NT2/D1 (cell line): ENCODE data around the gene FCER2.
A peak's percentile ranks its signal among the peaks of the same experiment; 100 is the strongest.

Experiments used
- DNase-seq: peaks from one replicate; pipeline ENCODE4 v3.0.0-alpha.2; 2011; ENCODE audit warnings: low read depth, low spot score
- H3K27me3 ChIP-seq: 2 replicates; pipeline ENCODE4 v1.6.0; 2011; ENCODE audit warnings: mild to moderate bottlenecking; ENCODE audit not compliant: insufficient read length, insufficient read depth
- H3K36me3 ChIP-seq: 2 replicates; pipeline ENCODE4 v1.6.1; 2011; ENCODE audit warnings: mild to moderate bottlenecking, low read length, mixed read lengths; ENCODE audit not compliant: insufficient read depth, insufficient read length
- H3K4me1 ChIP-seq: 2 replicates; pipeline ENCODE4 v1.5.1; 2011; ENCODE audit not compliant: insufficient read depth, insufficient read length
- H3K4me3 ChIP-seq: 2 replicates; pipeline ENCODE4 v1.5.1; 2011; ENCODE audit warnings: low read depth; ENCODE audit not compliant: insufficient read length
- H3K9ac ChIP-seq: 2 replicates; pipeline ENCODE4 v1.6.0; 2011; ENCODE audit warnings: low read depth; ENCODE audit not compliant: insufficient read length
- H3K9me3 ChIP-seq: 2 replicates; pipeline ENCODE4 v1.5.1; 2011; ENCODE audit warnings: mild to moderate bottlenecking, low read length; ENCODE audit not compliant: insufficient read depth
- SUZ12 ChIP-seq: IDR thresholded peaks from 2 replicates; pipeline ENCODE4 v1.6.1; 2011; ENCODE audit not compliant: insufficient read length, insufficient read depth; ENCODE audit errors: extremely low read depth
- YY1 ChIP-seq: IDR thresholded peaks from 2 replicates; pipeline ENCODE4 v1.6.1; 2011; ENCODE audit not compliant: insufficient read length, insufficient read depth
- ZNF274 ChIP-seq: IDR thresholded peaks from 2 replicates; pipeline ENCODE4 v1.6.1; 2011; ENCODE audit warnings: mild to moderate bottlenecking, low read depth, low read length

FCER2 gene

DNA sequence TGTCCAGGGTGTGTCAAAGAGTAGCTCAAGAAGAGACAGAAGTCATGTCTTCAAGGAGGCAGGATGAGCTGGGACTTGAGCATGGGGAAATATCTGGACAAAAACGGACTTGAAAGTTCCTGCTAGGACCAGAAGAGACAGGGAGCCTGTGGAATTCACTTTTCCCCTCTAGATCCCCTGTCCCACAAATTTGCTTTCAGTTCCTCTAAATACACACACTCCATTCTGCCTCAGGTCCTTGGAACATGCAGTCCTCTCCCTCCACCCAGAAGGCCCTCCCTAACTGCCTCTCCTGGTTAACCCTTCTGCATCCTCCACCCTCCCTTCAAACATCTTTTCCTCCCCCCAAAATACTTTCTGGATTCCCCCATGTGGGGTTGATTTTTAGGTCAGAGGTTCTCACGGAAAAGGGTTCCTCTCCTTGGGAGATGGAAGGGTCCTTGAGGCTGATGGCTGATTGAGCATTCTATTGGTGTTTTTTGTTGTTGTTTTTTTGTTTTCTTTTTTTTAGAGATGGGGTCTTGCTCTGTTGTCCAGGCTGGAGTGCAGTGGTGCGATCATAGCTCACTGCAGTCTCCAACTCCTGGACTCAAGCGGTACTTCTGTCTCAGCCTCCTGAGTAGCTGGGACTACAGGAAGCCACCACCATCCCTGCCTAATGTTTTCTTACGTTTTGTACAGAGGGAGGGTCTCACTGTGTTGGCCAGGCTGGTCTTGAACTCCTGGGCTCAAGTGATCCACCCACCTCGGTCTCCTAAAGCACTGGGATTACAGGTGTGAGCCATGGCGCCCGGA lies 40.0 kb downstream of the FCER2 start:
- no peak for DNase-seq
- no peak for TF ChIP-seq SUZ12
- TF ChIP-seq YY1, result no peak
- no peak for TF ChIP-seq ZNF274
- Histone ChIP-seq H3K27me3 (peaks cover 3% of the 10 kb centered on the region), H3K9ac (no peak overlapping the region), H3K9me3 (no peaks in the 10 kb centered on the region), H3K4me1 (peaks cover 4% of the 10 kb centered on the region), H3K36me3 (no peaks in the 10 kb centered on the region), H3K4me3 (no peak overlapping the region)

DNA sequence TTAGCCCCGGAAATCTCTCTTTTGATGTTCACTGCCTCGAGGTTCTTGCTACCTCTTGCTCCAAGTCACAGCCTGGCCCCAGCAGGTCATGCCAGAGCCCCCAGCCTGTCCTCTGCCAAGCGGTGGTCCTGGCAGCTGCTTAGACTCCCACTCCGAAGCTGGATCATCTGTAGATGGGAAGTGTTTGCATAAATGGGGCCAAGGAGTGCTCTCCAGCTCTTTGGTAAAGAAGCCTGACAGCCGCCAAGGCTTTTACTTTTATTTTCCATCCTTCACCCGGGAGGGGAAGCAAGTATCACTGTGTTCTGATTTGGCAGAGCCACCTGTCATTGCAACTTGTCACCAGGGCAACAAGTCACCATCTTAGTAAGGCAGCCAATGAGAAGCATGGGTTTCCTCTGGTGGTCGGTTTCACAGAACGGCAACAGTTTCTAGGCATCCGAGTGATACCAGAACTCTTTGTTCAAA lies 43.7 kb downstream of the FCER2 start:
- Histone ChIP-seq H3K4me3 (no peak overlapping the region), H3K4me1 (peaks cover 4% of the 10 kb centered on the region), H3K9ac (no peak overlapping the region), H3K36me3 (no peaks in the 10 kb centered on the region), H3K27me3 (peaks cover 7% of the 10 kb centered on the region), H3K9me3 (no peaks in the 10 kb centered on the region)
- TF ChIP-seq YY1, result no peak
- no peak for TF ChIP-seq SUZ12
- no peak for TF ChIP-seq ZNF274
- DNase-seq, result no peak

DNA sequence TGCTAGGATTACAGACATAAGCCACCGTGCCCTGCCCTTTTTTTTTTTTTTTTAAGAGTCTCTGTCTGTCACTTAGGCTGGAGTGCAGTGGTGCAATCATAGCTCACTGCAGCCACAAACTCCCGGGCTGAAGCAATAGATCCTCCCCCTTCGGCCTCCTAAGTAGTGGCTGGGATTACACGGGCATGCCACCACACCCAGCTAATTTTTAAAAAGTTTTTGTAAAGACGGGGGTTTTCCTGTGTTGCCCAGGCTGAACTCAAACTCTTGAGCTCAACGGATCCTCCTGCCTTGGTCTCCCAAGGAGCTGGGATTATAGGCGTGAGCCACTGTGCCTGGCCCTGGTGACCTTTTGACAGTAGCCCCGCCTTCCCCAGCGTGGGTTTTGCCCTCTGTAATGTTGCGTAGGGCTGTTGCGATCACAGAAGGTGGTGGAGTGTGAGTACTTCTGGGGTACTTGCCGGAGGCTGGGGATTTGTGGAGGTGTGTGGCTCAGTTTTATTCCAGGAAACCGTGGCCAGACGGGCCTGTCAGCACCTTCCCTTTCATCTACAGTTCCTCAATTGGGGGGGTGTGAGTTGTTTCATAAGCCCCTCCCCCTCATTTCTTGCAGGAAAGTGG lies 44.7 kb downstream of the FCER2 start:
- peaks cover 4% of the 10 kb centered on the region for H3K4me1 ChIP-seq
- no peak for TF ChIP-seq SUZ12
- no peak for TF ChIP-seq YY1
- TF ChIP-seq ZNF274, result no peak
- no peaks in the 10 kb centered on the region for H3K9me3 ChIP-seq
- H3K27me3 ChIP-seq, result peaks cover 12% of the 10 kb centered on the region
- no peak overlapping the region for H3K4me3 ChIP-seq
- no peak overlapping the region for H3K9ac ChIP-seq
- DNase-seq, result no peak
- no peaks in the 10 kb centered on the region for H3K36me3 ChIP-seq

DNA sequence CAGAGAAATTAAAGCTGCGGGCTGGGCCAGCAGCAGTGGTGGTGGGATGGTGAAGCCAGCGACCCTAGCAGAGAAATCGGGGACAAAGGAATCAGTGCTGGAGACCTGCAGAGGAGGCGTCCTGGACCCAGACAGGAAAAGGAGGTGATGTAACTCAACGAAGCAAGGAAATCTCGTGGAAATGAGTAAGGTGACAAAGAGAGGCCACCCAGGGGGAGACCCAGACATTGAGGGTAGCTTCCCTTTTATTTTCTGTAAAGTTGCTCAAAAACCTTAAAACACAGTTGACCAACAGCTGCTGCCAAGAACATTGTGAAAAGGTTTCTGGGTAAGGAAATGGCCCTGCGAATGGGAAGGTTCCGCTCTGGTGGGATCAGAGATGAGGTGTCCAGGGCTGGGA lies 46.4 kb downstream of the FCER2 start:
- no peaks in the 10 kb centered on the region for H3K36me3 ChIP-seq
- no peak for DNase-seq
- no peak overlapping the region for H3K4me3 ChIP-seq
- TF ChIP-seq SUZ12 (no peak), ZNF274 (no peak), YY1 (no peak)
- no peaks in the 10 kb centered on the region for H3K9me3 ChIP-seq
- H3K27me3 ChIP-seq, result peaks cover 21% of the 10 kb centered on the region
- peaks cover 4% of the 10 kb centered on the region for H3K4me1 ChIP-seq
- no peak overlapping the region for H3K9ac ChIP-seq

DNA sequence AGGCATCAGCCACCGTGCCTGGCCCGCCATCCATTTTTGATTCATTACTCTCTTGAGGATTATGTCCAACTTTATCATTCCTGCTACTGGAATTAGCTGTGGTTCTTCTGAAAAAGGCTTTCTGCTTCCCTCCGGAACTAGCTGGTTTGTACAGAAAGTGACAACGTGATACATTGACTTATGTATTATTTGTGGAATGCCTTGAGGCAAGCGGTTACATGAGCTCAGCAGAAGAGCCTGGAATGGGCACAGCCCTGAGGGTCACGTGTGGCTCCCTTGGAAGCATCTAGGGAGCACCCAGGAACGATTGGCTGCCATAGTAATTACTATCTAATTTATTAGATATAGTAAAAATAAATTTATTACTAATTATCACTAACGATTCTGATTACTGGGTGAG lies 47.5 kb downstream of the FCER2 start:
- Histone ChIP-seq H3K9me3 (no peaks in the 10 kb centered on the region), H3K36me3 (no peaks in the 10 kb centered on the region), H3K9ac (no peak overlapping the region), H3K4me1 (peaks cover 8% of the 10 kb centered on the region), H3K4me3 (no peak overlapping the region), H3K27me3 (peaks cover 27% of the 10 kb centered on the region)
- no peak for DNase-seq
- TF ChIP-seq ZNF274, result no peak
- TF ChIP-seq SUZ12, result no peak
- TF ChIP-seq YY1, result no peak

DNA sequence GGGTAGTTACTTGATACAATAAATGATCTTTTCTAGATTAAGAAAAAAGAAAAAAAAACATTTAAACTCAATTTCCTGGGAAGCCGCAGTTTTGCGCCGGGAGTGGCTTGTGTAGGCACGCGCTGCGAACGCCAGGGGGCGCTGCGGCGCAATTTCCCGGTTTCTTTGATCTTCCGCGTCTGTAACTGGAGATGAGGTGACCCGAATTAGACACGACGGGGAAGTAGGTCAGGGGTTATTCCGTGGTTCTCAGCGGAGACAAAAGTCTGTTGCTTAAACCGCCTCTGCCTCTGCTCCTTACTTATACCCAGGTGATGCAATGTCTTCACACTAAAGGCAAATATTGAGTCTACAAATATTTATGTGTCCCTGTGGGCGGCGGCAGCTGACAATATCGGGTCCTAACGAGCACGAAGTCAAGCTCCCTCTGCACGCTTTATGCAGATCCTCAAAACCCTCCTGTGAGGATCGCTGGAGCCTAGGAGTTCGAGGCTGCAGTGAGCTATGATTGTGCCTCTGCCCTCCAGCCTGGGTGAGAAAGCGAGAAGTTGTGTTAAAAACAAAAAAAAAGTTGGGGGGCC lies 49.8 kb downstream of the FCER2 start:
- Histone ChIP-seq H3K9ac (peak overlapping the region; percentile 29), H3K9me3 (no peaks in the 10 kb centered on the region), H3K4me3 (peak overlapping the region; percentile 8), H3K36me3 (peaks cover 9% of the 10 kb centered on the region), H3K27me3 (peaks cover 27% of the 10 kb centered on the region), H3K4me1 (peaks cover 5% of the 10 kb centered on the region)
- peak; percentile 66 for DNase-seq
- TF ChIP-seq YY1 (no peak), SUZ12 (no peak), ZNF274 (no peak)

DNA sequence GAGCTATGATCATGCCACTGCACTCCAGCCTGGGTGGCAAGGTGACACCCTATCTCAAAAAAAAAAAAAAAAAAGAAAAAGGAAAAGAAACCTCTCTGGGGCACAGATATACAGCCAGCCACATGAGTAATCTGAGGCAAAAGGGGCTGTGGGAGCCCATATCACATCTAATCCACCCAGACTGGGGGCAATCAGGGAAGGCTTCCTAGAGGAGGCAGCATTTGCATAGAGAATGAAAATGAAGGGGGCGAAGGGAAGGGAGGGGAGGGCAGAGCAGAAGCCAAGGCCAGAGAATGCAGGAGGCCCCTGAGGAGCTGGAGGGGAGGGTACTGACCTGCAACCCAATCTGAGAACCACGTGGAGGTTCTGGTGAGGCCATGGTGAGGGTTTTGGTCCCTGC lies 51.8 kb downstream of the FCER2 start:
- Histone ChIP-seq H3K27me3 (peaks cover 24% of the 10 kb centered on the region), H3K4me3 (no peak overlapping the region), H3K9me3 (no peaks in the 10 kb centered on the region), H3K4me1 (peaks cover 6% of the 10 kb centered on the region), H3K9ac (no peak overlapping the region), H3K36me3 (peaks cover 17% of the 10 kb centered on the region)
- TF ChIP-seq SUZ12 (no peak), YY1 (no peak), ZNF274 (no peak)
- DNase-seq, result no peak
